GM19035 (cell line): Measurements from ENCODE around the gene TMEM179.

Experiments used
- ATAC-seq: cut with Tn5 transposase; IDR thresholded peaks from one replicate; pipeline ENCODE4 v1.9.1; 2021; ENCODE audit not compliant: unreplicated experiment

The TMEM179 gene

GRCh38 chr14:104547310-104547997 is 57.1 kb downstream of the TMEM179 start:
- no peak for ATAC-seq

GRCh38 chr14:104546591-104547309 is 57.8 kb downstream of the TMEM179 start:
- ATAC-seq = no peak

DNA sequence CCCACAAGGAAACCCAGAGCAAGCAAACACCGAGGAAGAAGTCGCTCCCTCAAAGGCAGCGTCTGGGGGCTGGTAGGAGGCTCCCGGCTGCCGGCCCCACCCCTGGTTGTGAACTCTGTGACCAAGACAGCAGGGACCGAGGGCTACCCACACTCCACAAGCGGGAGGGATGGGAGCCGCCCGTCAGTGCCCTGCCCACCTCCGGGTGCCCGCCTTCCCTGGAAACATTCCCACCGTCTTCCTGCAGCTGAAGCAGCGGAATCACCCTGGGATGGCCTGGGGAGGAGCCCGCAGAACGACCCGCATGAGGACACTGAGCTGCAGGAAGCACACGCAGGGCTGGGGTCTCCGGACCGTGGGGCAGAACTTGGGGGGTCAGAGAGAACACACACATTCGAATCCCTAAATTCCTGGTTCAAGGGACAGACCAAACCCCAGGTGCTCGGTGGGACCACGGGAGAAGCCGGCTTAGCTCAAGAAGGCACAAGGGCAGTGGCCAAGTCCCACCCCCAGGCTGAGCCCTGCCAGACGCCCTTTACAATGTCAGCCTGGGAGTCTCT is 58.5 kb downstream of the TMEM179 start:
- no peak for ATAC-seq

GRCh38 chr14:104545151-104545941 is 59.2 kb downstream of the TMEM179 start:
- ATAC-seq = no peak

GRCh38 chr14:104544362-104544961 is 60.1 kb downstream of the TMEM179 start:
- ATAC-seq = no peak

- ATAC-seq = no peak
Measured at GRCh38 chr14:104542871-104543830, 61.4 kb downstream of the TMEM179 start.

GRCh38 chr14:104541905-104542465 is 62.6 kb downstream of the TMEM179 start:
- ATAC-seq = no peak
